Right renal cortex interstitium (tissue), 3 donors: ENCODE measurements around the gene ARHGAP9. TPM values are rescaled to one million over a fixed set of nuclear protein-coding genes. Genes with fewer than 3 reads are reported as not detected.
A peak's percentile ranks its signal among the peaks of the same experiment; 100 is the strongest.

ENCODE experiments used
- DNase-seq, 3 donors: peaks; one replicate each; pipeline ENCODE4 v3.0.0-alpha.2; 2013; ENCODE audit warnings: low read depth in 3 of 3, low spot score in 2 of 3
- polyA plus RNA-seq, 3 donors: library from polyadenylated mRNA; unstranded; fragments of 120-200 nt; gene quantifications; one replicate each; pipeline ENCODE4 v1.2.1, GENCODE V29; 2013; ENCODE audit not compliant: insufficient read length in 3 of 3

Gene ARHGAP9
- polyA plus RNA-seq, 3 donors: 1.9 to 2.3 (median 1.9) TPM

DNA sequence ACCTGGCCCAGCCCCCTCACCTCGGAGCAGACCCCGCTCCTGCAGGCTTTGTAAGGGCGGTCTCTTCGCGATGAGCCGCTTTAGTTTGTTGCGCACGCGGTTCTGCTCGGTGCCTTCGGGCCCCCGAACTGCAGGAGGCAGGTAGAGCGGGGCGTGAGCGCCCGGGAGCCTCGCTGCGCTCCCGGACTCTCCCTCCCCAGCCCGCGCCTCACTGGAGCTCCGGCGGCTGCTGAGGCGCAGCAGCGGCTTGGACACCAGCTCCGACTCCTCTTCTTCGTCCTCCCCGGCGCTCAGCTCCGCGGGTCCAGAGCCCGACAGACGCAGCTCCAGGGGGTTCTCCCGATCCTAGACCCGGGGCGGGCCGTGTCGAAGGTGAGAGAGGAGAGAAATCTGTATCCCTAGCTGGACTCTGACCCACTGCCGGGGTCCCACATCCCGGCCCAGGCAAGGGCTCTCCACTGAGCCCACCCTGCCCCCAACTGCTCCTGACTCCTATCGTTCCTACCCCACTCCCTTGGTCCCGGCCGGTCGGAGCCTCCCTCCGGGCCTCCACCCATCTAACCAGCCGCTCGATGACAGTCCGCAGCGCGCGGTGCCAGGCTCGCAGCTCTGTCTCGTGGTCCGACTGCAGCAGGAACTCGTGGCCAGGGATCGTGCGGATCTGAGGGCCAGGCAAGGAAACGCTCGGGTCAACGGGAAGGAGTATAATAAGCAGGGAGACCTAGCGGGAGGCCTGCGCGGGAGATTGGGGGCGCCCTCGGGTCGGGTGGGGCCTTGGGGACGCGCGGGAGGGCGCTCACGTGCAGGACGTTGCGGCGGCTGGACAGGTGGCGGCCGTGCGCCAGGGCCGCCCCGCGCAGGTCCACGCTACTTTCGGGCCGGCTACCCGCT, 4.2 kb downstream of the ARHGAP9 start:
- DNase-seq: no peak

DNA sequence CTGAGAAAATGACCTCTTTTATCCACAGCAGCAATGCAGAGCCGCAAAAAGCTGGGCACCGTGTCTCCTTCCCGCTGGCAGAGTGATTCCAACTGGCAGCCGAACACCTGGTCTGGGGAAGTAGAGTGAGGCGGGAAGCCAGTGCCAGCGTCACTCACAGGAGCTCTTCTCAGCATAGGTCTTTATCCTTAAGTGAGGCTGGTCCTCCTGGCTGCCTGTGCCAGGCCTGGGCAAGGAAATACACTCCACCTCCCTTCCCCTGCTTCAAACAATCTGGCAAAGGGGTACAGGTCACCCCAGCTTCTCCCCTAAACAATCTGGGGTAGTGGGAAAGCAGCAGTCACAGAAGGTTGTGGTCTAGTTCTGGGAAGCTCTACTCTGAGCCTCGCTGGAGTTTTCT, 4.8 kb downstream of the ARHGAP9 start:
- DNase-seq: no peak

- DNase-seq: no peak
Measured at GRCh38 chr12:57474430-57474829, 5.2 kb downstream of the ARHGAP9 start.

GRCh38 chr12:57473886-57474285, 5.8 kb downstream of the ARHGAP9 start:
- DNase-seq: no peak

DNA sequence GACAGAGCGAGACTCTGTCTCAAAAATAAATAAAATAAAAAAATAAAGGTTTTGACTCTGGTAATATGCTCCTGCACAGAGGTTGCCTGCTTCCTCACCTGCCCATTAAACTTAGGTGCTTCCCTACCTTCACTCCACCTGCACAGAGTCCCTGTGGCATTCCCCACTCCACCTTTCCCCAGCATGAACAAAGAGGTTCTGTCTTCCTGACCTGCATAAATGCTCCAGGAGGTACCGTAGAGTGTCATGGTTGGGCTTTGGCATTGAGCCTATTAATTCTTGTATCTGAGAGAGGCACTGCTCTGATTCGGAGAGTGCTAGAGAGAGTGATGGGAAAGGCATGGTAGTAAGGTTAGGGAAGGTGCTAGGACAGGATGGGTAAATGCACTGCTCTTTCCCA, 6.3 kb downstream of the ARHGAP9 start:
- no peak for DNase-seq

GRCh38 chr12:57472391-57472790, 7.3 kb downstream of the ARHGAP9 start:
- no peak for DNase-seq

GRCh38 chr12:57471661-57472060, 8.0 kb downstream of the ARHGAP9 start:
- no peak for DNase-seq

DNA sequence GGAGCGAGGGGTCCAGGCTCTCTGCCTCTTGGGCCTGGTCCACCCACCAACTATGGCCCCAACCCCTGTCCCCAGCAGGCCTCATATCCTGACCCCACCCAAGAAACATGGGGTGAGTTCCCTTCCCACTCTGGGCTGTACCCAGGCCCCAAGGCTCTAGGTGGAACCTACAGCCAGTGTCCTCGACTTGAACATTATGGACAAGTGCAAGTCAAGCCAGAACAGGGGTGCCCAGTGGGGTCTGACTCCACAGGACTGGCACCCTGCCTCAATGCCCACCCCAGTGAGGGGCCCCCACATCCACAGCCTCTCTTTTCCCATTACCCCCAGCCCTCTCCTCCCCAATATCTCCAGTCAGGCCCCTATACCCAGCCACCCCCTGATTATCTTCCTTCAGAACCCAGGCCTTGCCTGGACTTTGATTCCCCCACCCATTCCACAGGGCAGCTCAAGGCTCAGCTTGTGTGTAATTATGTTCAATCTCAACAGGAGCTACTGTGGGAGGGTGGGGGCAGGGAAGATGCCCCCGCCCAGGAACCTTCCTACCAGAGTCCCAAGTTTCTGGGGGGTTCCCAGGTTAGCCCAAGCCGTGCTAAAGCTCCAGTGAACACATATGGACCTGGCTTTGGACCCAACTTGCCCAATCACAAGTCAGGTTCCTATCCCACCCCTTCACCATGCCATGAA, 8.6 kb downstream of the ARHGAP9 start:
- no peak for DNase-seq

GRCh38 chr12:57470286-57470969, 9.2 kb downstream of the ARHGAP9 start:
- no peak for DNase-seq

DNA sequence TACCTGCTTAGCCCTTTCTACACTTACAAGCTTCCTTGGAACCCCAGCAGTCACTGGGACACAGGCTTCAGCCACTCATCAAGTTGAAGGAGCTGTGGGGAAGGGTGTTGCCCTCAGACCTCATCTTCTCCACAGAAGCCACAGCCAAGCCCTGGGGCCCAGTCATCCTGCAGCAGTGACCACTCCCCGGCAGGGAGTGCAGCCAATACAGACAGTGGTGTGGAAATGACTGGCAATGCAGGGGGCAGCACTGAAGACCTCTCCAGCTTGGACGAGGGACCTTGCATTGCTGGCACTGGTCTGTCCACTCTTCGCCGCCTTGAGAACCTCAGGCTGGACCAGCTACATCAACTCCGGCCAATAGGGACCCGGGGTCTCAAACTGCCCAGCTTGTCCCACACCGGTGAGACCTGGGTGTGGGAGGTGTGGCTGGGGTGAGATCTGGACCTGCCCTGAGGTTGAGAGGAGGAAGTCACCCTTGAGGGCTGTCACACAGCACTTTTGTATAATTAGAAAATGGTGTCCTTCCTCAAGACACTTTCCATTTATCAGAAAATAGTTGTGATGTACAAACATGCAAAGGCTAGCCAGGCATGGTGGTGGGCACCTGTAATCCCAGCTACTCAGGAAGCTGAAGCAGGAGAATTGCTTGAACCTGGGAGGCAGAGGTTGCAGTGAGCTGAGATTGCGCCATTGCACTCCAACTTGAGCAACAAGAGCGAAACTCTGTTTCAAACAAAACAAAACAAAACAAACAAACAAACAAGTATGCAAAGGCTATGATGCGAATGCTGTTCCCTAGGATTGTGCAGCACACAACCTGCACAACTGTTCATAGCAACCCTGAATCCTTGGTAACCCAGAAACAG, 10.1 kb downstream of the ARHGAP9 start:
- DNase-seq: no peak

DNA sequence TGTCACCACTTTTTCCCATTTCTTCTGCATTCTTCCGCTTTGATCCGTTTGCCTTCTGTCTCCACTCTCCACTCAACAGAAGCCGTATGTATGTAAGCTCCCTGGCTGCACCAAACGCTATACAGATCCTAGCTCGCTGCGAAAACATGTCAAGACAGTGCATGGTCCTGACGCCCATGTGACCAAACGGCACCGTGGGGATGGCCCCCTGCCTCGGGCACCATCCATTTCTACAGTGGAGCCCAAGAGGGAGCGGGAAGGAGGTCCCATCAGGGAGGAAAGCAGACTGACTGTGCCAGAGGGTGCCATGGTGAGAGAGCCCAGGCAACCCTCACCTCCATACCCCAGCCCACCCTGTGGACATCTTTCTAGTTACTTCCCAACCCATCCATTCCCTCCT, 11.8 kb downstream of the ARHGAP9 start:
- DNase-seq: no peak

DNA sequence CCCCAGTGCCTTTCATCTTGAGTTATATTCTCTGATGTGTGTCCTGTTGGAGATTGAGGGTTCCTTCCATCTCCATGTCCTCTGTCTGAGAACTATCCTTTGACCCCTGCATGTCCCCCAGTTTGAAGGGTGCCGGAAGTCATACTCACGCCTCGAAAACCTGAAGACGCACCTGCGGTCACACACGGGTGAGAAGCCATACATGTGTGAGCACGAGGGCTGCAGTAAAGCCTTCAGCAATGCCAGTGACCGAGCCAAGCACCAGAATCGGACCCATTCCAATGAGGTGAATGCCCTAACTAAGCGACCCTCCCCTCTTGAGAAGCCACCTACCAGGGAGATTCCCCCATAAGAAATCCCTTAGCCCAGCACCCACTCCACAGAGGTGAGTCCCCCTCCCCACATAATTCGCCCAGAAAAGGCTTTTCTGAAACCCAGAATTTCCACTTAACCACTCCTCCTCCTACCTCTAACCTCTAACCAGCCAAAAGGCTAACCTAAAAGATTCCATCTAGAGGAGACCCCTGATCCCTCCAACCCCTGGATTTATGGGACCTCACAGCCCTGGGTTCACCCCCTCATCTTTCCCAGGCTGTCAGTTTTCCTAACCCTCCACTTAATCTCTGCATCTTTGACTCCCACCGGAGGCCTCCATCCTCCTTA, 12.3 kb downstream of the ARHGAP9 start:
- no peak for DNase-seq

- no peak for DNase-seq
Measured at GRCh38 chr12:57465747-57466505, 13.7 kb downstream of the ARHGAP9 start.

DNA sequence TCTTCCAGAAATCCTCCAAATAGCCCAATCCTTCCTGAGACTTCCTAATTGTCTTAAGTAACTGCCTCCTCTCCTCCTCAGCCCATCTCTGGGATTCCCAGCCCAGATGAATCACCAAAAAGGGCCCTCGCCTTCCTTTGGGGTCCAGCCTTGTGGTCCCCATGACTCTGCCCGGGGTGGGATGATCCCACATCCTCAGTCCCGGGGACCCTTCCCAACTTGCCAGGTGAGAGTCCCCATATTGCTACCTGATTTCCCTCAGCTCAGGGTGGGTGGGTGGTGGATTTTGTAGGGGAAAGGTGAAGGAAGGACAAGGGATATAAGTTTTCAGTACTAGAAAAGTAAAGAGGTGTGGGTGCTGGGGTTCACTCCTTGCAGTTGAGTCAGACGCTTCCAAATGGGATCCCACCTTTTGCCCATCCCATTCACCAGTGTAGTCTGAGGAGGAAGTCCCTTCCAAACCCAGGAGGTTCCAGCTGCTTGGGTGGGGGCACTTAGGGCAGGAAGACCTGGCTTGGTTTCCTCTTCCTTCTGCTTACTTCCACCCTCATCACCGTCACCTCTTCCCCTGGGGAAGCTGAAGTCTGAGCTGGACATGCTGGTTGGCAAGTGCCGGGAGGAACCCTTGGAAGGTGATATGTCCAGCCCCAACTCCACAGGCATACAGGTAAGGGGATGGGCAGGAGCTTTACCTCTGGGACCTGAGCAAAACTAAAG, 14.5 kb downstream of the ARHGAP9 start:
- DNase-seq: no peak

- DNase-seq: no peak
Measured at GRCh38 chr12:57464569-57464968, 15.1 kb downstream of the ARHGAP9 start.

GRCh38 chr12:57462912-57463253, 16.8 kb downstream of the ARHGAP9 start:
- DNase-seq: no peak

DNA sequence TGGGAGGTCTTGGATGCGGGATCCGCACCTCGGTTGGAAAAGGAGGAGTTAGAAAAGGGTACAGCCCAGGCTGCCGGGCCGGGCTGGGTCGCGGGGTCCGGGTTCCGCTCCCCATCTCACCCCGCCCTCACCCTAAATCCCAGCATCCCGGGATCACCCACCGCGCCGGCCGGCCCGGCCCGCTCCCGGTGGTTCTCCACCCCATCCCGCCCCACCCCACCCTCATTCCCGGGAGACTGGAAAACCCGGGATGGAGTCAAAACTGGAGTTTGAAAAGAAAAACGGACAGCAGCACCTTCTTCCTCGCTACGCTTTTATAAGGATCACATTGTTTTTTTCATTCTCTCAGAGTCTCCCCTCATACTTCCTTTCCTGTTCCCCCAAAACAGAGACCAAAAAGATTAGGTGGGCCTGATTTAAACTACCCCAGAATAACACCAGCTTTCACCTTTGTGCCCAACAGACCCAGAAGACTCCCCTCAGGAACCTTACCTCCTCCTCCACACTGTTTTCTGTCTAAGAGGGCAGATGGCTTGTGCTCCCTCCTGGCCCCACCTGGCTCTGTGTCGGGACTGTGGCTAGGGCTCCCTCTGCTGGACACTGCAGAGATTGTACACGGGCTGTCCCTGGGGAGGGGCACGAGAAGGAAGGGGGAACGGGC, 17.3 kb downstream of the ARHGAP9 start:
- peak; percentile 81 to 87 (median 87) for DNase-seq

GRCh38 chr12:57461917-57462250, 17.8 kb downstream of the ARHGAP9 start:
- DNase-seq: no peak
